ENCODE measurements around the gene TRMT6.

TRMT6 gene

DNA sequence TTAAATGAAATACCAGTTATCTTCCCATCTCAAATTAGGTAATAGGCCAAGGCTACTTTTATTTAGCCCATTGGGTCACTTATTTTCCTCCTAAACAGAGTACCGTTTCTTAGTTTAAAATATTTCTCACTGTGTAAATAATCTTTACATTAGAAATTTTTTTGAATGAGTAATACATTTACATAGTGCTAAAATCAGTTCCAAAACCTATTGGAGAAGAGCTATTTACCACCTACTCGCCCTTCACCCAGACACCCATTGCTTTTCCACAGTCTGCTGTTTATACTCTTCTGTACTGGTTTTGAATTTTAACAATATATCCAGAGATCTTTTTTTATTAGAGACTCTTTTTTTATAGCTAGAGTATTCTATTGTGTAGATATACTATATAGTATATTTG lies 37.0 kb upstream of the TRMT6 start:
- Histone ChIP-seq H3K9me3 (ENCODE audit: control extremely low read depth in 1 of 5, control insufficient read depth in 4 of 5, insufficient read depth in 2 of 5, low read depth in 1 of 5, low read length in 4 of 5) (no peaks in the 10 kb centered on the region), H3K27ac (ENCODE audit: insufficient read depth in 1 of 2, low read depth in 1 of 2, low read length in 2 of 2, poor library complexity in 1 of 2, severe bottlenecking in 2 of 2) (no peak overlapping the region), H3K4me3 (ENCODE audit: control insufficient read depth in 1 of 7, extremely low read depth in 1 of 7, insufficient read depth in 4 of 7, low read depth in 2 of 7, low read length in 6 of 7) (no peak overlapping the region), H3K36me3 (ENCODE audit: control insufficient read depth in 4 of 4, insufficient read depth in 4 of 4, low read length in 3 of 4) (peaks cover 11 to 47% (median 14%) of the 10 kb centered on the region in 4 experiments), H3K4me1 (ENCODE audit: control extremely low read depth in 1 of 4, control insufficient read depth in 4 of 4, insufficient read depth in 4 of 4, low read length in 3 of 4) (no peaks in the 10 kb centered on the region), H3K27me3 (replicated peaks in 2 of 5; ENCODE audit: control insufficient read depth in 4 of 5, insufficient read depth in 5 of 5, low read length in 4 of 5) (no peaks in the 10 kb centered on the region)
- POLR2A ChIA-PET: no interaction called here
- WGBS (ENCODE audit: insufficient coverage): no CpG with 5 or more reads among the region's 2 CpGs
- CTCF ChIA-PET: interaction anchor here (0.5 to 2.2 kb wide), 2 partner anchors 9 to 48 kb away, joined by 4 to 8 read pairs; no protein-coding TSS in a partner anchor
- no peak for DNase-seq

DNA sequence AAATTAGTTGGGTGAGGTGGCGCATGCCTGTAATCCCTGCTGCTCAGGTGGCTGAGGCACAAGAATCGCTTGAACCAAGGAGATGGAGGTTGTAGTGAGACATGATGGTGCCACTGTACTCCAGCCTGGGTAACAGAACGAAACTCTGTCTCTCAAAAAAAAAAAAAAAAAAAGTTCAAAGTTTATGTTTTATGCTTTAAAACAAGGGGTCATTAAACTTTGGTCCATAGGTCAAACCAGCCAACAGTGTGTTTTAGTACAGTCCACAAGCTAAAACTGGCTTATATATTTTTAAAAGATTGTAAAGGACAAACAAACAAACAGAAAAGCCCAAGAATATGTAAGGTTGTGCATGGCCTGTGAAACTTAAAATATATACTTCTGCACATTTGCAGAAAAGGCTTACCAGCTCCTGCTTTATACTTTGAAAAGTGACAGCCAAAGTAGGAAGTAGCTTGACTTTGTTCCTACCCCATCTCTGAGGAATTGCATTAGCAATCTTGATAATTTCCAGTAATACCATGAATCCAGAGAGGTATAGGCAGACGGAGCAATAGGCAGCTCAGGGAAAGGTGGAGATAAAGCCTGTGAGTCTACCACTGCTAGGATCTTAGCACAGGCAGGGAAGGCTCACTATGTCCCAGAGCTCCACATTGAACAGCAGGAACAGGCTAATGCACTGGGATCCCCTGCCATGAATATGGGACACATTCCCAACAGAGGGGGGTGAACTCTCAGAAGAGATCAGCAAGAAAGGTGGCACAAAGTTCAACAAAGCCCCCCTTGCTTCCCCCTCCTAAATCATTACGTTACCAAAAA lies 30.6 kb upstream of the TRMT6 start:
- no peak for DNase-seq
- Histone ChIP-seq H3K36me3 (ENCODE audit: control insufficient read depth in 4 of 4, insufficient read depth in 4 of 4, low read length in 3 of 4) (peaks cover 8 to 56% (median 15%) of the 10 kb centered on the region in 4 experiments), H3K27me3 (replicated peaks in 2 of 5; ENCODE audit: control insufficient read depth in 4 of 5, insufficient read depth in 5 of 5, low read length in 4 of 5) (no peaks in the 10 kb centered on the region), H3K4me1 (ENCODE audit: control extremely low read depth in 1 of 4, control insufficient read depth in 4 of 4, insufficient read depth in 4 of 4, low read length in 3 of 4) (no peaks in the 10 kb centered on the region), H3K27ac (ENCODE audit: insufficient read depth in 1 of 2, low read depth in 1 of 2, low read length in 2 of 2, poor library complexity in 1 of 2, severe bottlenecking in 2 of 2) (no peak overlapping the region), H3K9me3 (ENCODE audit: control extremely low read depth in 1 of 5, control insufficient read depth in 4 of 5, insufficient read depth in 2 of 5, low read depth in 1 of 5, low read length in 4 of 5) (no peaks in the 10 kb centered on the region), H3K4me3 (ENCODE audit: control insufficient read depth in 1 of 7, extremely low read depth in 1 of 7, insufficient read depth in 4 of 7, low read depth in 2 of 7, low read length in 6 of 7) (no peak overlapping the region)
- ChIA-PET POLR2A (no interaction called here), CTCF (interaction anchor here (0.6 to 1.0 kb wide), 3 partner anchors 11 to 79 kb away, joined by 3 read pairs; no protein-coding TSS in a partner anchor)
- 92% methylated on average over 4 of the region's 5 CpGs for WGBS (ENCODE audit: insufficient coverage)

DNA sequence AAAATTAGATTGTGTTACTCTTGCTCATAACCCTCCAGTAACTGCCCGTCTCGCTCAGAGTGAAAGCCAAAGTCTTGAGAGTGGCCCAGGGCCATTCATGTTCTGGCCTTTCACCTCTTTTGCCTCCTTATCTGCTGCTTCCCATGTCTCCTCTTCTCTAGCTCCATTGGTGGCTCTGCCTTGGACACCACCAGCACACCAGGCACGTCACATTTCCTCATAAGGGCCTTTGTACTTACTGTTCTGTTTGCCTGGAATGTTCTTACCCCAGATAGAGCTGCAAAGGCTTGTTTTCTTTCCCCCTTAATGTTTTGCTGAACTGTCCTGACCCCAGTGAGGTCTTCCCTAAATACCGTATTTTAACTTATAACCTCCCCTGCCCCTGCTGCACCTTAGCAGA lies 29.5 kb upstream of the TRMT6 start:
- no peaks in the 10 kb centered on the region for H3K4me1 ChIP-seq (ENCODE audit: control extremely low read depth in 1 of 4, control insufficient read depth in 4 of 4, insufficient read depth in 4 of 4, low read length in 3 of 4)

DNA sequence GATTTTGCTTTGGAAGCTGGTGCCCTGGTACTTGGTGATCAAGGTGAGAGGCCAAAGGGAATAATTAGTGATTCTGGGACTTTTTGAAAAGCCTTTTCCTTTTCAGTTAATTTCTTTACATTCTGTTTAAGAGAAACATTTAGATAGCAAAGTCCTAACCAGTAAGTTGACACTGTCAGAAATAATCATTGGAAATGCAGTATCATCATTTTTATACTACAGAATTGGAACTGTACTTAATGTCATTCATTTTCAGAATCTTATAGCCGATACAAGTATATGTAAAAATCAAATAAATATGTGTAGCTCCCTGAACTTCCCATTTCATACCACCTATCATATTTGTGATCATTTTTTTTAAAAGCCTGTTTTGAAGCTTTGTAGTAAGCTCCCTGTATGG lies 27.6 kb upstream of the TRMT6 start:
- no peaks in the 10 kb centered on the region for H3K27me3 ChIP-seq (replicated peaks in 2 of 5; ENCODE audit: control insufficient read depth in 4 of 5, insufficient read depth in 5 of 5, low read length in 4 of 5)
- CTCF ChIA-PET: interaction anchor here (0.9 to 2.4 kb wide), 7 partner anchors 9 to 33 kb away, joined by 3 to 9 read pairs (median 4); no protein-coding TSS in a partner anchor
- no peak for DNase-seq
- H3K4me3 ChIP-seq (ENCODE audit: control insufficient read depth in 1 of 7, extremely low read depth in 1 of 7, insufficient read depth in 4 of 7, low read depth in 2 of 7, low read length in 6 of 7): no peak overlapping the region
- H3K27ac ChIP-seq (ENCODE audit: insufficient read depth in 1 of 2, low read depth in 1 of 2, low read length in 2 of 2, poor library complexity in 1 of 2, severe bottlenecking in 2 of 2): no peak overlapping the region
- no CpG with 5 or more reads among the region's 1 CpG for WGBS (ENCODE audit: insufficient coverage)
- H3K36me3 ChIP-seq (ENCODE audit: control insufficient read depth in 4 of 4, insufficient read depth in 4 of 4, low read length in 3 of 4): peaks cover 10 to 49% (median 16%) of the 10 kb centered on the region in 4 experiments
- no peaks in the 10 kb centered on the region for H3K9me3 ChIP-seq (ENCODE audit: control extremely low read depth in 1 of 5, control insufficient read depth in 4 of 5, insufficient read depth in 2 of 5, low read depth in 1 of 5, low read length in 4 of 5)
- no peaks in the 10 kb centered on the region for H3K4me1 ChIP-seq (ENCODE audit: control extremely low read depth in 1 of 4, control insufficient read depth in 4 of 4, insufficient read depth in 4 of 4, low read length in 3 of 4)
- POLR2A ChIA-PET: no interaction called here

More for the DNA sequence above, 29.5 kb upstream of the TRMT6 start:
- Histone ChIP-seq H3K36me3 (ENCODE audit: control insufficient read depth in 4 of 4, insufficient read depth in 4 of 4, low read length in 3 of 4) (peaks cover 10 to 47% (median 15%) of the 10 kb centered on the region in 4 experiments), H3K9me3 (ENCODE audit: control extremely low read depth in 1 of 5, control insufficient read depth in 4 of 5, insufficient read depth in 2 of 5, low read depth in 1 of 5, low read length in 4 of 5) (no peaks in the 10 kb centered on the region), H3K4me3 (ENCODE audit: control insufficient read depth in 1 of 7, extremely low read depth in 1 of 7, insufficient read depth in 4 of 7, low read depth in 2 of 7, low read length in 6 of 7) (no peak overlapping the region), H3K27me3 (replicated peaks in 2 of 5; ENCODE audit: control insufficient read depth in 4 of 5, insufficient read depth in 5 of 5, low read length in 4 of 5) (no peaks in the 10 kb centered on the region), H3K27ac (ENCODE audit: insufficient read depth in 1 of 2, low read depth in 1 of 2, low read length in 2 of 2, poor library complexity in 1 of 2, severe bottlenecking in 2 of 2) (no peak overlapping the region)
- 98% methylated on average over 3 of the region's 4 CpGs for WGBS (ENCODE audit: insufficient coverage)
- DNase-seq: no peak
- POLR2A ChIA-PET: no interaction called here
- CTCF ChIA-PET: interaction anchor here (1.2 kb wide), 1 partner anchor 10 kb away, joined by 4 read pairs; no protein-coding TSS in a partner anchor

DNA sequence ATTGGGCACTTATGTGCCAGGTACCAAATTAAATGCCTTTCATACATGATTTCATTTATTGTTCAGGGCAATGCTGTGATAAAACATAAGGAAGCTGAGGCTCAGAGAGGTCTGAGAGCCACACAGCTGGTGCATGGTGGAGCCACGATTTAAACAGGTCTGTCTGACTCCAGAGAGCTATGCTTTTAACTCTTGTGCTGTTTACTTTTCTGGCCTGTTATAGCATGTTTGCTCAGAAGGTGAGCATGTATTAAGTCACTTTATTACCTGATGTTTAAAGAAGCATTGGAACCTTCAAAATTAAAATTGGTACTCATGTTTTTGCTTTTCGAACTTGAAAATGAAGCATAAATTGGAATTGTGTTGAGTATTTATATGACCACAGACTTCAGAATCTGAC lies 26.9 kb upstream of the TRMT6 start:
- ChIA-PET POLR2A (no interaction called here), CTCF (interaction anchor here (1.1 to 2.4 kb wide), 6 partner anchors 10 to 31 kb away, joined by 3 to 9 read pairs (median 4); no protein-coding TSS in a partner anchor)
- DNase-seq: no peak
- Histone ChIP-seq H3K27ac (ENCODE audit: insufficient read depth in 1 of 2, low read depth in 1 of 2, low read length in 2 of 2, poor library complexity in 1 of 2, severe bottlenecking in 2 of 2) (no peak overlapping the region), H3K9me3 (ENCODE audit: control extremely low read depth in 1 of 5, control insufficient read depth in 4 of 5, insufficient read depth in 2 of 5, low read depth in 1 of 5, low read length in 4 of 5) (no peaks in the 10 kb centered on the region), H3K36me3 (ENCODE audit: control insufficient read depth in 4 of 4, insufficient read depth in 4 of 4, low read length in 3 of 4) (peaks cover 9 to 52% (median 16%) of the 10 kb centered on the region in 4 experiments), H3K4me3 (ENCODE audit: control insufficient read depth in 1 of 7, extremely low read depth in 1 of 7, insufficient read depth in 4 of 7, low read depth in 2 of 7, low read length in 6 of 7) (no peak overlapping the region), H3K4me1 (ENCODE audit: control extremely low read depth in 1 of 4, control insufficient read depth in 4 of 4, insufficient read depth in 4 of 4, low read length in 3 of 4) (no peaks in the 10 kb centered on the region), H3K27me3 (replicated peaks in 2 of 5; ENCODE audit: control insufficient read depth in 4 of 5, insufficient read depth in 5 of 5, low read length in 4 of 5) (no peaks in the 10 kb centered on the region)
- 93% methylated on average over 2 of the region's 2 CpGs for WGBS (ENCODE audit: insufficient coverage)

DNA sequence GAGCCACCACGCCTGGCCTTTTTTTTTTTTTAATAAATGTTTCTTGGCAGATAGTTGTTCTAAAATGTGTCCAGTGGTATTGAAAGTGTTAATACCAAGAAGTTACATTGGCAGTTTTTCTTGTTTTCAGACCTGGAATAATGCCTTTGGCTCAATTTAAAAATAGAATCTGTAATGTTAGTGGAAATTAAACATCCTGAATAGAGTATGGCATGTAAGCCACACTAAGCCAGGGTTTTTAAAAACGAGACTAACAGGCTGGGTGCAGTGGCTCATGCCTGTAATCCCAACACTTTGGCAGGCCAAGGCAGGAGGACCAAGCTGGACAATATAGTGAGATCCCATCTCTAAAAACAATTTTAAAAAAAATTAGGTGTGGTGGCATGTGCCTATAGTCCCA lies 25.4 kb upstream of the TRMT6 start:
- ChIA-PET POLR2A (no interaction called here), CTCF (interaction anchor here (1.0 to 2.4 kb wide), 2 partner anchors 11 to 101 kb away, joined by 3 to 9 read pairs; no protein-coding TSS in a partner anchor)
- Histone ChIP-seq H3K4me1 (ENCODE audit: control extremely low read depth in 1 of 4, control insufficient read depth in 4 of 4, insufficient read depth in 4 of 4, low read length in 3 of 4) (no peaks in the 10 kb centered on the region), H3K9me3 (ENCODE audit: control extremely low read depth in 1 of 5, control insufficient read depth in 4 of 5, insufficient read depth in 2 of 5, low read depth in 1 of 5, low read length in 4 of 5) (no peaks in the 10 kb centered on the region), H3K27me3 (replicated peaks in 2 of 5; ENCODE audit: control insufficient read depth in 4 of 5, insufficient read depth in 5 of 5, low read length in 4 of 5) (no peaks in the 10 kb centered on the region), H3K36me3 (ENCODE audit: control insufficient read depth in 4 of 4, insufficient read depth in 4 of 4, low read length in 3 of 4) (peaks cover 9 to 43% (median 16%) of the 10 kb centered on the region in 4 experiments), H3K27ac (ENCODE audit: insufficient read depth in 1 of 2, low read depth in 1 of 2, low read length in 2 of 2, poor library complexity in 1 of 2, severe bottlenecking in 2 of 2) (no peak overlapping the region), H3K4me3 (ENCODE audit: control insufficient read depth in 1 of 7, extremely low read depth in 1 of 7, insufficient read depth in 4 of 7, low read depth in 2 of 7, low read length in 6 of 7) (no peak overlapping the region)
- DNase-seq: no peak
- 100% methylated on average over 2 of the region's 2 CpGs for WGBS (ENCODE audit: insufficient coverage)

DNA sequence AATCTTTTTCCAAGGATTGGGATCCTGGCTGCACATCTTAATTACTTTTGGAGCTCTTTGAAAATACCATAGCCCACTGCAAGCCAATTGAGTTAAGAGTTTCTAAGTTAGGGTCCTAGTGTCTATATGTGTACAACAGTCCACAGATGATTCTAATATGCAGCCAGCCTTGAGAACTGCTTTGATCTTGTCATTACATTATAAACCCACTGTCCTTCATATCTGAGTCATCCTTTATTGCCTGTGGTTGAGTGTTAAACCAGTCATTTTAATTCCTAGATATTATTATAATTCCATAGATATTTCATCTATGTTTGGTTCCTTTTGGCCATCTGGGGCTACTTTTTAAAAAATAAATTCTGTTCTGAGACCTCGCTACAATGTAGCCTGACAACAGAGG lies 24.2 kb upstream of the TRMT6 start:
- H3K9me3 ChIP-seq (ENCODE audit: control extremely low read depth in 1 of 5, control insufficient read depth in 4 of 5, insufficient read depth in 2 of 5, low read depth in 1 of 5, low read length in 4 of 5): no peaks in the 10 kb centered on the region
- peaks cover 4 to 46% (median 18%) of the 10 kb centered on the region in 4 experiments for H3K36me3 ChIP-seq (ENCODE audit: control insufficient read depth in 4 of 4, insufficient read depth in 4 of 4, low read length in 3 of 4)
- no peaks in the 10 kb centered on the region for H3K4me1 ChIP-seq (ENCODE audit: control extremely low read depth in 1 of 4, control insufficient read depth in 4 of 4, insufficient read depth in 4 of 4, low read length in 3 of 4)
- H3K27me3 ChIP-seq (replicated peaks in 2 of 5; ENCODE audit: control insufficient read depth in 4 of 5, insufficient read depth in 5 of 5, low read length in 4 of 5): no peaks in the 10 kb centered on the region
- H3K4me3 ChIP-seq (ENCODE audit: control insufficient read depth in 1 of 7, extremely low read depth in 1 of 7, insufficient read depth in 4 of 7, low read depth in 2 of 7, low read length in 6 of 7): no peak overlapping the region
- CTCF ChIA-PET: no interaction called here
- POLR2A ChIA-PET: no interaction called here
- H3K27ac ChIP-seq (ENCODE audit: insufficient read depth in 1 of 2, low read depth in 1 of 2, low read length in 2 of 2, poor library complexity in 1 of 2, severe bottlenecking in 2 of 2): no peak overlapping the region
- whole genome bisulfite sequencing (ENCODE audit: insufficient coverage): 100% methylated on average over 1 of the region's 1 CpG
- no peak for DNase-seq

Data from common myeloid progenitor, CD34-positive (primary cell).